Measurements from ENCODE around the gene CBL.

The CBL gene

DNA sequence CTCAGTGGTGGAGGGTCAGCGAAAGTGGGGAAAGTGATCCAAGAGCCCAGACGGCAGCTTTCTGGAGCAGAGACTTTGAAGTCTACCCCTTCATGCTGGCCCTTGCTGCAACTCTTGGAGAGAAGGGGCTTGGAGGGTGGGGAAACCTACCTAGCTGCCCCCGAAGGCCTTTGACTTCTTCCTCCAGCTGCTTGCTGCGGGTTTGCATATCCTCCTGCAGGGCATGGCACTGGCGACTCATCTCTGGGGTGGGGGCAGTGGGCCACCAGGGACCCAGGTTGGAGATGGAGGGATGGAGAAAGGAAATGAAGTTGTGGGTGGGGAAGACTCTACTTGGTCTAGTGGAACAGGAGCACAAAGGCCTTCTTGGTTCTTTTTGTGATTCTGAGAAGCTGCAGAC, 13.1 kb upstream of the CBL start:
- TF ChIP-seq, protein P1, sequence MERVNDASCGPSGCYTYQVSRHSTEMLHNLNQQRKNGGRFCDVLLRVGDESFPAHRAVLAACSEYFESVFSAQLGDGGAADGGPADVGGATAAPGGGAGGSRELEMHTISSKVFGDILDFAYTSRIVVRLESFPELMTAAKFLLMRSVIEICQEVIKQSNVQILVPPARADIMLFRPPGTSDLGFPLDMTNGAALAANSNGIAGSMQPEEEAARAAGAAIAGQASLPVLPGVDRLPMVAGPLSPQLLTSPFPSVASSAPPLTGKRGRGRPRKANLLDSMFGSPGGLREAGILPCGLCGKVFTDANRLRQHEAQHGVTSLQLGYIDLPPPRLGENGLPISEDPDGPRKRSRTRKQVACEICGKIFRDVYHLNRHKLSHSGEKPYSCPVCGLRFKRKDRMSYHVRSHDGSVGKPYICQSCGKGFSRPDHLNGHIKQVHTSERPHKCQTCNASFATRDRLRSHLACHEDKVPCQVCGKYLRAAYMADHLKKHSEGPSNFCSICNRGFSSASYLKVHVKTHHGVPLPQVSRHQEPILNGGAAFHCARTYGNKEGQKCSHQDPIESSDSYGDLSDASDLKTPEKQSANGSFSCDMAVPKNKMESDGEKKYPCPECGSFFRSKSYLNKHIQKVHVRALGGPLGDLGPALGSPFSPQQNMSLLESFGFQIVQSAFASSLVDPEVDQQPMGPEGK (tag by site-specific recombination; IDR thresholded peaks at IDR 0.05), result no peak
- no peak for TF ChIP-seq ZNF350 (tag by site-specific recombination; IDR thresholded peaks at IDR 0.05)
- TF ChIP-seq, protein P2, sequence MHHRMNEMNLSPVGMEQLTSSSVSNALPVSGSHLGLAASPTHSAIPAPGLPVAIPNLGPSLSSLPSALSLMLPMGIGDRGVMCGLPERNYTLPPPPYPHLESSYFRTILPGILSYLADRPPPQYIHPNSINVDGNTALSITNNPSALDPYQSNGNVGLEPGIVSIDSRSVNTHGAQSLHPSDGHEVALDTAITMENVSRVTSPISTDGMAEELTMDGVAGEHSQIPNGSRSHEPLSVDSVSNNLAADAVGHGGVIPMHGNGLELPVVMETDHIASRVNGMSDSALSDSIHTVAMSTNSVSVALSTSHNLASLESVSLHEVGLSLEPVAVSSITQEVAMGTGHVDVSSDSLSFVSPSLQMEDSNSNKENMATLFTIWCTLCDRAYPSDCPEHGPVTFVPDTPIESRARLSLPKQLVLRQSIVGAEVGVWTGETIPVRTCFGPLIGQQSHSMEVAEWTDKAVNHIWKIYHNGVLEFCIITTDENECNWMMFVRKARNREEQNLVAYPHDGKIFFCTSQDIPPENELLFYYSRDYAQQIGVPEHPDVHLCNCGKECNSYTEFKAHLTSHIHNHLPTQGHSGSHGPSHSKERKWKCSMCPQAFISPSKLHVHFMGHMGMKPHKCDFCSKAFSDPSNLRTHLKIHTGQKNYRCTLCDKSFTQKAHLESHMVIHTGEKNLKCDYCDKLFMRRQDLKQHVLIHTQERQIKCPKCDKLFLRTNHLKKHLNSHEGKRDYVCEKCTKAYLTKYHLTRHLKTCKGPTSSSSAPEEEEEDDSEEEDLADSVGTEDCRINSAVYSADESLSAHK (tag by site-specific recombination; IDR thresholded peaks at IDR 0.05), result no peak
- no peak for TF ChIP-seq ZEB2 (tag by site-specific recombination; IDR thresholded peaks at IDR 0.05)
- ChIA-PET POLR2A (interaction anchor here (1.0 kb wide), 1 partner anchor 23 kb away, joined by 3 read pairs; no protein-coding TSS in a partner anchor), CTCF (interaction anchor here (0.7 to 1.0 kb wide), 4 partner anchors 11 to 424 kb away, joined by 3 read pairs; no protein-coding TSS in a partner anchor)
- Histone ChIP-seq H3K27ac (ENCODE audit: extremely low read depth, low read depth, low read length) (no peak overlapping the region), H3K36me3 (ENCODE audit: control insufficient read depth in 2 of 2, insufficient read depth in 1 of 2, low read length in 2 of 2) (no peaks in the 10 kb centered on the region), H3K4me3 (ENCODE audit: low read depth, low read length) (no peak overlapping the region), H3K4me1 (ENCODE audit: control insufficient read depth, insufficient read depth, low read length) (no peaks in the 10 kb centered on the region), H3K9me3 (ENCODE audit: control insufficient read depth, insufficient read depth, low read depth, low read length) (no peaks in the 10 kb centered on the region)

DNA sequence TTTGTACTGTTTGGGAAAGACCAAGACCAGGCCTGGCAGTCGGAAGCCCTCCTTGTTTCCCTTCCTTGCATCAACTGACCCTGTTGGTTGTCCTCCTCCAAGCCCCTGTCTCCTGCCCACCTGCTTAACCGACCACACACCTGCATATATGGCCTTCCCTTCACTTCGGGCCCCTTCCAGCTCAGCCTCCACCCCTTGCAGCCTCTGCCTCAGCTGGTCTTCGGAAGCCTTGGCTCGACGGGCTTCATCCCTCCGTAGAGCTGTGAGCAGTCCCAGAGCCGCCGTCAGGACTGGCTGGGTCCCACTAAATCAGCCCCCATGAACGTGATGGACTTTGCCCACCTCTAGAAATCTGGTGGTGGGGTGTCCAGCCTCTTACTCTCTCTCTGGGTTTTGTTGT, 12.5 kb upstream of the CBL start:
- Histone ChIP-seq H3K27ac (ENCODE audit: extremely low read depth, low read depth, low read length) (no peak overlapping the region), H3K9me3 (ENCODE audit: control insufficient read depth, insufficient read depth, low read depth, low read length) (no peaks in the 10 kb centered on the region), H3K36me3 (ENCODE audit: control insufficient read depth in 2 of 2, insufficient read depth in 1 of 2, low read length in 2 of 2) (no peaks in the 10 kb centered on the region), H3K4me3 (ENCODE audit: low read depth, low read length) (no peak overlapping the region), H3K4me1 (ENCODE audit: control insufficient read depth, insufficient read depth, low read length) (no peaks in the 10 kb centered on the region)
- no peak for TF ChIP-seq ZNF791 (tag by site-specific recombination; IDR thresholded peaks at IDR 0.05)
- TF ChIP-seq ZNF341 (tag by site-specific recombination; IDR thresholded peaks at IDR 0.05; ENCODE audit: low read depth), result no peak
- TF ChIP-seq, protein P3, sequence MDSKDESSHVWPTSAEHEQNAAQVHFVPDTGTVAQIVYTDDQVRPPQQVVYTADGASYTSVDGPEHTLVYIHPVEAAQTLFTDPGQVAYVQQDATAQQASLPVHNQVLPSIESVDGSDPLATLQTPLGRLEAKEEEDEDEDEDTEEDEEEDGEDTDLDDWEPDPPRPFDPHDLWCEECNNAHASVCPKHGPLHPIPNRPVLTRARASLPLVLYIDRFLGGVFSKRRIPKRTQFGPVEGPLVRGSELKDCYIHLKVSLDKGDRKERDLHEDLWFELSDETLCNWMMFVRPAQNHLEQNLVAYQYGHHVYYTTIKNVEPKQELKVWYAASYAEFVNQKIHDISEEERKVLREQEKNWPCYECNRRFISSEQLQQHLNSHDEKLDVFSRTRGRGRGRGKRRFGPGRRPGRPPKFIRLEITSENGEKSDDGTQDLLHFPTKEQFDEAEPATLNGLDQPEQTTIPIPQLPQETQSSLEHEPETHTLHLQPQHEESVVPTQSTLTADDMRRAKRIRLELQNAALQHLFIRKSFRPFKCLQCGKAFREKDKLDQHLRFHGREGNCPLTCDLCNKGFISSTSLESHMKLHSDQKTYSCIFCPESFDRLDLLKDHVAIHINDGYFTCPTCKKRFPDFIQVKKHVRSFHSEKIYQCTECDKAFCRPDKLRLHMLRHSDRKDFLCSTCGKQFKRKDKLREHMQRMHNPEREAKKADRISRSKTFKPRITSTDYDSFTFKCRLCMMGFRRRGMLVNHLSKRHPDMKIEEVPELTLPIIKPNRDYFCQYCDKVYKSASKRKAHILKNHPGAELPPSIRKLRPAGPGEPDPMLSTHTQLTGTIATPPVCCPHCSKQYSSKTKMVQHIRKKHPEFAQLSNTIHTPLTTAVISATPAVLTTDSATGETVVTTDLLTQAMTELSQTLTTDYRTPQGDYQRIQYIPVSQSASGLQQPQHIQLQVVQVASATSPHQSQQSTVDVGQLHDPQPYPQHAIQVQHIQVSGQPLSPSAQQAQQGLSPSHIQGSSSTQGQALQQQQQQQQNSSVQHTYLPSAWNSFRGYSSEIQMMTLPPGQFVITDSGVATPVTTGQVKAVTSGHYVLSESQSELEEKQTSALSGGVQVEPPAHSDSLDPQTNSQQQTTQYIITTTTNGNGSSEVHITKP (tag by site-specific recombination; IDR thresholded peaks at IDR 0.05), result no peak
- ChIA-PET POLR2A (no interaction called here), CTCF (interaction anchor here (0.6 to 2.1 kb wide), 4 partner anchors 11 to 130 kb away, joined by 3 to 5 read pairs (median 4); no protein-coding TSS in a partner anchor)

DNA sequence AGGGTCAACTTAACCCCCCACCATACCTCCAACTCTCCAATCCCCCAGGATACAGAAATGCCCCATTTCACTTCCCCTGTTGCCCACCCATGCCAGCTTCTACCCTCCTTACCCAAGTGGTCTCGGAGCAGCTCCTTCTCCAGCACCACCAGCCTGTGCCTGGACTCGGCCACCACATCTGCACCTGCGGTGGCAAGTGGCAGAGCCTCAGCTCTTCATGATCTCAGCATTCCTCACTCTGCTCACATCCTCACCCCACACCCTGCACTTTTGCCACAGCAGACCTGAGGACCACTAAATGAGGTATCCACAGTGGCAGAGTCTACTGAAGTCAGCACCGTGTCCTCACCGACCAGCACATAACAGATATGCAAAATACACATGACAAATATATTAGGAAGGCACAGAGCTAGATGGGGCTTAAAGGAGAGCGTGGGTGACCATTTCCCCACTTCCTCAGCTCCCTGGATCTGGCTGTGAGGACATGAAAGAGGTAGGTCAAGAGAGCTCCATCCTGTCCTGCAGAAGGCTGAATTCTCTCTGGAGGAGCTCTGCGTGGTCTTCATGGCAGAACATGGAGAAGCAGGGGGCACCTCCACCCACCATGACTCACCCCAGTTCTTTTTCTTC, 11.2 kb upstream of the CBL start:
- ChIA-PET POLR2A (no interaction called here), CTCF (interaction anchor here (0.7 to 2.2 kb wide), 5 partner anchors 26 to 280 kb away, joined by 3 to 11 read pairs (median 5); partner anchors contain the start of gene NLRX1)
- H3K36me3 ChIP-seq (ENCODE audit: control insufficient read depth in 2 of 2, insufficient read depth in 1 of 2, low read length in 2 of 2), result no peaks in the 10 kb centered on the region
- H3K4me1 ChIP-seq (ENCODE audit: control insufficient read depth, insufficient read depth, low read length), result no peaks in the 10 kb centered on the region
- no peak overlapping the region for H3K27ac ChIP-seq (ENCODE audit: extremely low read depth, low read depth, low read length)
- no peaks in the 10 kb centered on the region for H3K9me3 ChIP-seq (ENCODE audit: control insufficient read depth, insufficient read depth, low read depth, low read length)
- no peak overlapping the region for H3K4me3 ChIP-seq (ENCODE audit: low read depth, low read length)
- TF ChIP-seq SP2 (tag by site-specific recombination; IDR thresholded peaks at IDR 0.05), result no peak
- TF ChIP-seq YY1 (tag by site-specific recombination; IDR thresholded peaks at IDR 0.05), result no peak
- TF ChIP-seq ZNF792 (tag by site-specific recombination; IDR thresholded peaks at IDR 0.05), result no peak
- no peak for TF ChIP-seq ZNF76 (tag by site-specific recombination; IDR thresholded peaks at IDR 0.05; ENCODE audit: borderline replicate concordance, low read depth)
- TF ChIP-seq HOXA7 (CRISPR knock-in tag; IDR thresholded peaks at IDR 0.05; ENCODE audit: borderline replicate concordance), result no peak
- TF ChIP-seq, protein P4, sequence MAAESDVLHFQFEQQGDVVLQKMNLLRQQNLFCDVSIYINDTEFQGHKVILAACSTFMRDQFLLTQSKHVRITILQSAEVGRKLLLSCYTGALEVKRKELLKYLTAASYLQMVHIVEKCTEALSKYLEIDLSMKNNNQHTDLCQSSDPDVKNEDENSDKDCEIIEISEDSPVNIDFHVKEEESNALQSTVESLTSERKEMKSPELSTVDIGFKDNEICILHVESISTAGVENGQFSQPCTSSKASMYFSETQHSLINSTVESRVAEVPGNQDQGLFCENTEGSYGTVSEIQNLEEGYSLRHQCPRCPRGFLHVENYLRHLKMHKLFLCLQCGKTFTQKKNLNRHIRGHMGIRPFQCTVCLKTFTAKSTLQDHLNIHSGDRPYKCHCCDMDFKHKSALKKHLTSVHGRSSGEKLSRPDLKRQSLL (tag by site-specific recombination; IDR thresholded peaks at IDR 0.05), result no peak
- TF ChIP-seq, protein P5, sequence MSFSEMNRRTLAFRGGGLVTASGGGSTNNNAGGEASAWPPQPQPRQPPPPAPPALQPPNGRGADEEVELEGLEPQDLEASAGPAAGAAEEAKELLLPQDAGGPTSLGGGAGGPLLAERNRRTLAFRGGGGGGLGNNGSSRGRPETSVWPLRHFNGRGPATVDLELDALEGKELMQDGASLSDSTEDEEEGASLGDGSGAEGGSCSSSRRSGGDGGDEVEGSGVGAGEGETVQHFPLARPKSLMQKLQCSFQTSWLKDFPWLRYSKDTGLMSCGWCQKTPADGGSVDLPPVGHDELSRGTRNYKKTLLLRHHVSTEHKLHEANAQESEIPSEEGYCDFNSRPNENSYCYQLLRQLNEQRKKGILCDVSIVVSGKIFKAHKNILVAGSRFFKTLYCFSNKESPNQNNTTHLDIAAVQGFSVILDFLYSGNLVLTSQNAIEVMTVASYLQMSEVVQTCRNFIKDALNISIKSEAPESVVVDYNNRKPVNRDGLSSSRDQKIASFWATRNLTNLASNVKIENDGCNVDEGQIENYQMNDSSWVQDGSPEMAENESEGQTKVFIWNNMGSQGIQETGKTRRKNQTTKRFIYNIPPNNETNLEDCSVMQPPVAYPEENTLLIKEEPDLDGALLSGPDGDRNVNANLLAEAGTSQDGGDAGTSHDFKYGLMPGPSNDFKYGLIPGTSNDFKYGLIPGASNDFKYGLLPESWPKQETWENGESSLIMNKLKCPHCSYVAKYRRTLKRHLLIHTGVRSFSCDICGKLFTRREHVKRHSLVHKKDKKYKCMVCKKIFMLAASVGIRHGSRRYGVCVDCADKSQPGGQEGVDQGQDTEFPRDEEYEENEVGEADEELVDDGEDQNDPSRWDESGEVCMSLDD (tag by site-specific recombination; IDR thresholded peaks at IDR 0.05), result no peak
- TF ChIP-seq, protein P6, sequence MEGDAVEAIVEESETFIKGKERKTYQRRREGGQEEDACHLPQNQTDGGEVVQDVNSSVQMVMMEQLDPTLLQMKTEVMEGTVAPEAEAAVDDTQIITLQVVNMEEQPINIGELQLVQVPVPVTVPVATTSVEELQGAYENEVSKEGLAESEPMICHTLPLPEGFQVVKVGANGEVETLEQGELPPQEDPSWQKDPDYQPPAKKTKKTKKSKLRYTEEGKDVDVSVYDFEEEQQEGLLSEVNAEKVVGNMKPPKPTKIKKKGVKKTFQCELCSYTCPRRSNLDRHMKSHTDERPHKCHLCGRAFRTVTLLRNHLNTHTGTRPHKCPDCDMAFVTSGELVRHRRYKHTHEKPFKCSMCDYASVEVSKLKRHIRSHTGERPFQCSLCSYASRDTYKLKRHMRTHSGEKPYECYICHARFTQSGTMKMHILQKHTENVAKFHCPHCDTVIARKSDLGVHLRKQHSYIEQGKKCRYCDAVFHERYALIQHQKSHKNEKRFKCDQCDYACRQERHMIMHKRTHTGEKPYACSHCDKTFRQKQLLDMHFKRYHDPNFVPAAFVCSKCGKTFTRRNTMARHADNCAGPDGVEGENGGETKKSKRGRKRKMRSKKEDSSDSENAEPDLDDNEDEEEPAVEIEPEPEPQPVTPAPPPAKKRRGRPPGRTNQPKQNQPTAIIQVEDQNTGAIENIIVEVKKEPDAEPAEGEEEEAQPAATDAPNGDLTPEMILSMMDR (tag by site-specific recombination; IDR thresholded peaks at IDR 0.05), result no peak
- no peak for TF ChIP-seq ZNF664 (tag by site-specific recombination; IDR thresholded peaks at IDR 0.05)
